Ishikawa (cell line): ENCODE results near the gene KLHL33.

ENCODE experiments used
- CEBPB ChIP-seq: IDR thresholded peaks from 2 replicates; pipeline ENCODE4 v1.6.1; 2012
- CREB1 ChIP-seq: IDR thresholded peaks from 2 replicates; pipeline ENCODE4 v1.6.1; 2012; ENCODE audit warnings: low read depth
- EGR1 ChIP-seq: IDR thresholded peaks from 2 replicates; pipeline ENCODE4 v1.6.1; 2012
- EP300 ChIP-seq: IDR thresholded peaks from 2 replicates; pipeline ENCODE4 v1.6.1; 2012; ENCODE audit warnings: borderline replicate concordance
- RAD21 ChIP-seq: IDR thresholded peaks from 2 replicates; pipeline ENCODE4 v1.6.1; 2012; ENCODE audit warnings: low read depth
- TAF1 ChIP-seq: IDR thresholded peaks from 2 replicates; pipeline ENCODE4 v1.6.1; 2012; ENCODE audit warnings: low read depth, mild to moderate bottlenecking
- TF ChIP-seq, protein P1 (sequence below): IDR thresholded peaks from 2 replicates; pipeline ENCODE4 v1.6.1; 2012
- TF ChIP-seq, protein P2 (sequence below): IDR thresholded peaks from 2 replicates; pipeline ENCODE4 v1.6.1; 2012

DNA sequence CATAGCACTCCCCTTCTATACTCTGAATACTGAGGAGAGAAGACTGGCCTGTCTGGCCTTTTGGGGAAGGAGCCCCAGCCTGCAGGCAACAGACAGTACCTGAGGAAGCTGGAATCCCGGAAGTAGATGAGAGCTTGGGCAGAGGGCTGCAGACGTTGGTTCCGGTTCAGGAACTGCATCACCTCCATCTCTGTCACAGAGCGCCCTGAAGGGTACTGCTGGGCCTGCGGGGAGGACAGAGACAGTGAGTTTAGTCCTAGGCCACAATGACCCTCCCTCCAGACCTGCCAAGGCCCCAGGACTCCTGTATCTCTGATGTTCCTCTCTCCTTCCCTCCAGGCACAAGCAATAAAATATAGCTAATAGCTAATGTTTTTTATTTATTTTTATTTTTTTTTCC, 51.1 kb downstream of the KLHL33 start:
- TF ChIP-seq CEBPB (no peak), EGR1 (no peak), RAD21 (no peak), TAF1 (no peak), EP300 (no peak), CREB1 (no peak)
- TF ChIP-seq, protein P1, sequence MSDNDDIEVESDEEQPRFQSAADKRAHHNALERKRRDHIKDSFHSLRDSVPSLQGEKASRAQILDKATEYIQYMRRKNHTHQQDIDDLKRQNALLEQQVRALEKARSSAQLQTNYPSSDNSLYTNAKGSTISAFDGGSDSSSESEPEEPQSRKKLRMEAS = no peak
- TF ChIP-seq, protein P2, sequence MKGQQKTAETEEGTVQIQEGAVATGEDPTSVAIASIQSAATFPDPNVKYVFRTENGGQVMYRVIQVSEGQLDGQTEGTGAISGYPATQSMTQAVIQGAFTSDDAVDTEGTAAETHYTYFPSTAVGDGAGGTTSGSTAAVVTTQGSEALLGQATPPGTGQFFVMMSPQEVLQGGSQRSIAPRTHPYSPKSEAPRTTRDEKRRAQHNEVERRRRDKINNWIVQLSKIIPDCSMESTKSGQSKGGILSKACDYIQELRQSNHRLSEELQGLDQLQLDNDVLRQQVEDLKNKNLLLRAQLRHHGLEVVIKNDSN = no peak
